HCT116 (cell line): ENCODE results near the gene HOXD8. TPM values are rescaled to one million over a fixed set of nuclear protein-coding genes. Genes with fewer than 3 reads are reported as not detected.

Experiments
- ATAC-seq: fragments of 200-7000 bp; cut with Tn5 transposase; 2 replicates; pipeline ENCODE4 v1.9.1; 2020; ENCODE audit warnings: mild to moderate bottlenecking, moderate library complexity
- BruUV-seq: library from RNA; stranded (reverse); fragments of 400-500 nt; replicated peaks from 2 replicates; lab custom pipeline; 2021; lab: Mats Ljungman, UMichigan
- CTCF ChIA-PET: fragments of 300-600 bp; sonication (Branson Sonifier 250); formaldehyde crosslinking; loops from one replicate; lab custom pipeline; 2021; ENCODE audit warnings: antibody characterized with exemption; lab: Charles Lee
- POLR2A ChIA-PET: fragments of 300-600, 350-600 bp; sonication (Branson Sonifier 250); formaldehyde crosslinking; loops from one replicate; lab custom pipeline; 2021; ENCODE audit warnings: antibody characterized with exemption; lab: Charles Lee
- RAD21 ChIA-PET, 2 experiments: fragments of 300-600 bp; sonication (Branson Sonifier 250); formaldehyde crosslinking; loops; one replicate each; lab custom pipeline; 2023; ENCODE audit warnings: low total read pairs in 2 of 2; ENCODE audit not compliant: uncharacterized antibody in 2 of 2, unreplicated experiment in 2 of 2, low non-redundant PET in 1 of 2; lab: Charles Lee
- DNase-seq: peaks from one replicate; pipeline ENCODE4 v3.0.0-alpha.2; 2010; ENCODE audit warnings: low read depth, low spot score
- H2AFZ ChIP-seq: fragments of 200-600 bp; shearing (Covaris generic), sonication (generic); 2 replicates; pipeline ENCODE4 v1.6.1; 2017; ENCODE audit warnings: low read depth, mixed run types, mixed read lengths, antibody characterized with exemption, low read length; ENCODE audit not compliant: poor library complexity, severe bottlenecking
- H3K27ac ChIP-seq: 2 replicates; pipeline ENCODE4 v1.5.1; 2012; ENCODE audit warnings: low read depth, low read length
- H3K27me3 ChIP-seq: fragments of 200-600 bp; sonication (generic); 2 replicates; pipeline ENCODE4 v1.6.1; 2016; ENCODE audit warnings: mixed run types, low read length, mixed read lengths; ENCODE audit not compliant: insufficient read depth
- H3K36me3 ChIP-seq, 2 experiments: fragments of 200-500 bp in 1 of 2; fragments of 200-600 bp in 1 of 2; sonication (Bioruptor generic) in 1 of 2; sonication (generic) in 1 of 2; 2 replicates each; pipeline versions ENCODE4 v1.5.1 to v1.6.1; 2014 to 2016; ENCODE audit warnings: low read length in 2 of 2, inconsistent platforms in 1 of 2, mixed read lengths in 1 of 2, mixed run types in 1 of 2; ENCODE audit not compliant: insufficient read depth in 2 of 2, control insufficient read depth in 1 of 2
- H3K4me1 ChIP-seq, 2 experiments: fragments of 200-600 bp in 1 of 2; sonication (generic) in 1 of 2; 2 replicates each; pipeline versions ENCODE4 v1.5.1 to v1.6.1; 2012 to 2017; ENCODE audit warnings: low read length in 2 of 2, inconsistent platforms in 1 of 2, mild to moderate bottlenecking in 1 of 2, mixed read lengths in 1 of 2, mixed run types in 1 of 2, moderate library complexity in 1 of 2; ENCODE audit not compliant: insufficient read depth in 2 of 2, control insufficient read depth in 1 of 2
- H3K4me2 ChIP-seq: fragments of 200-600 bp; sonication (generic); 2 replicates; pipeline ENCODE4 v1.6.1; 2017; ENCODE audit warnings: mixed run types, low read length, mixed read lengths
- H3K4me3 ChIP-seq, 2 experiments: fragments of 200-600 bp in 1 of 2; sonication (generic) in 1 of 2; replicated peaks in 1 of 2; 2 replicates each; pipeline ENCODE4 v1.5.1; 2011 to 2016; ENCODE audit warnings: low read length in 2 of 2, control low read depth in 1 of 2, low read depth in 1 of 2, mild to moderate bottlenecking in 1 of 2, mixed read lengths in 1 of 2, mixed run types in 1 of 2
- H3K79me2 ChIP-seq: fragments of 200-600 bp; sonication (generic); 2 replicates; pipeline ENCODE4 v1.6.1; 2017; ENCODE audit warnings: mild to moderate bottlenecking, mixed run types, low read length, moderate library complexity, mixed read lengths; ENCODE audit not compliant: insufficient read depth
- H3K9ac ChIP-seq: fragments of 200-600 bp; sonication (generic); 2 replicates; pipeline ENCODE4 v1.6.1; 2016; ENCODE audit warnings: low read length, mixed read lengths
- H3K9me2 ChIP-seq: fragments of 200-600 bp; sonication (generic), shearing (Covaris generic); 2 replicates; pipeline ENCODE4 v1.6.1; 2017; ENCODE audit warnings: mixed run types, mild to moderate bottlenecking, moderate library complexity; ENCODE audit not compliant: insufficient read depth
- H3K9me3 ChIP-seq, 2 experiments: fragments of 200-500 bp in 1 of 2; fragments of 200-600 bp in 1 of 2; sonication (Bioruptor generic) in 1 of 2; sonication (generic) in 1 of 2; 2 replicates each; pipeline ENCODE4 v1.6.1; 2014 to 2017; ENCODE audit warnings: low read length in 2 of 2, mixed read lengths in 2 of 2, inconsistent platforms in 1 of 2, low read depth in 1 of 2, mild to moderate bottlenecking in 1 of 2, mixed run types in 1 of 2, moderate library complexity in 1 of 2; ENCODE audit not compliant: control insufficient read depth in 1 of 2, insufficient read depth in 1 of 2
- H4K20me1 ChIP-seq: fragments of 200-600 bp; sonication (generic), shearing (Covaris generic); 2 replicates; pipeline ENCODE4 v1.6.1; 2017; ENCODE audit warnings: mixed run types, mild to moderate bottlenecking, moderate library complexity; ENCODE audit not compliant: insufficient read depth
- CBX3 ChIP-seq: IDR thresholded peaks from 2 replicates; pipeline ENCODE4 v1.6.1; 2012; ENCODE audit warnings: low read depth
- EGR1 ChIP-seq: IDR thresholded peaks from 2 replicates; pipeline ENCODE4 v1.6.1; 2012; ENCODE audit warnings: low read depth
- EZH2 ChIP-seq: fragments of 200-600 bp; sonication (generic); IDR thresholded peaks from 2 replicates; pipeline ENCODE4 v1.6.1; 2017; ENCODE audit warnings: antibody characterized with exemption, mixed run types
- FOSL1 ChIP-seq: IDR thresholded peaks from 2 replicates; pipeline ENCODE4 v1.6.1; 2012; ENCODE audit warnings: low read depth
- POLR2A ChIP-seq: IDR thresholded peaks from 2 replicates; pipeline ENCODE4 v1.7.0; 2011; ENCODE audit warnings: borderline replicate concordance; ENCODE audit not compliant: insufficient read depth, insufficient read length; ENCODE audit errors: extremely low read depth
- POLR2AphosphoS5 ChIP-seq: IDR thresholded peaks from 2 replicates; pipeline ENCODE4 v1.6.1; 2011; ENCODE audit warnings: mild to moderate bottlenecking, low read depth, low read length, moderate library complexity
- SP1 ChIP-seq: IDR thresholded peaks from 2 replicates; pipeline ENCODE4 v1.6.1; 2012; ENCODE audit warnings: low read depth
- SRF ChIP-seq: IDR thresholded peaks from 2 replicates; pipeline ENCODE4 v1.6.1; 2012; ENCODE audit warnings: low read depth
- TCF7L2 ChIP-seq: IDR thresholded peaks from 2 replicates; pipeline ENCODE4 v1.7.0; 2011; ENCODE audit warnings: borderline replicate concordance, inconsistent platforms; ENCODE audit not compliant: insufficient read depth, insufficient read length; ENCODE audit errors: extremely low read depth
- YY1 ChIP-seq: IDR thresholded peaks from 2 replicates; pipeline ENCODE4 v1.6.1; 2011; ENCODE audit warnings: low read length, low read depth, moderate library complexity, mild to moderate bottlenecking; ENCODE audit not compliant: insufficient replicate concordance; ENCODE audit errors: extremely low read depth
- intact Hi-C: fragments of 100-400 bp; cut with micrococcal nuclease; formaldehyde crosslinking; loops from 2 replicates; pipeline ENCODE4 v1.10.0; 2022
- total RNA-seq: library from RNA; stranded (reverse); gene quantifications from one replicate; pipeline ENCODE4 v1.2.1, GENCODE V29; 2021; ENCODE audit not compliant: unreplicated experiment
- TF ChIP-seq, protein P1 (sequence below): IDR thresholded peaks from 2 replicates; pipeline ENCODE4 v1.6.1; 2012
- TF ChIP-seq, protein P2 (sequence below), 3 experiments: fragments of 200-600 bp in 1 of 3; sonication (generic) in 1 of 3; IDR thresholded peaks in 2 of 3; conservative IDR thresholded peaks in 1 of 3; 2 replicates each; pipeline ENCODE4 v1.5.1; 2012 to 2017; ENCODE audit warnings: low read depth in 2 of 3, low read length in 2 of 3, antibody characterized with exemption in 1 of 3, borderline replicate concordance in 1 of 3, control low read depth in 1 of 3, mild to moderate bottlenecking in 1 of 3, mixed read lengths in 1 of 3, mixed run types in 1 of 3, moderate library complexity in 1 of 3; ENCODE audit not compliant: insufficient read depth in 1 of 3
- TF ChIP-seq, protein P3 (sequence below): IDR thresholded peaks from 2 replicates; pipeline ENCODE4 v1.6.1; 2012

The HOXD8 gene
- total RNA-seq, 1 experiment from 2014 or later = 6.0 TPM

DNA sequence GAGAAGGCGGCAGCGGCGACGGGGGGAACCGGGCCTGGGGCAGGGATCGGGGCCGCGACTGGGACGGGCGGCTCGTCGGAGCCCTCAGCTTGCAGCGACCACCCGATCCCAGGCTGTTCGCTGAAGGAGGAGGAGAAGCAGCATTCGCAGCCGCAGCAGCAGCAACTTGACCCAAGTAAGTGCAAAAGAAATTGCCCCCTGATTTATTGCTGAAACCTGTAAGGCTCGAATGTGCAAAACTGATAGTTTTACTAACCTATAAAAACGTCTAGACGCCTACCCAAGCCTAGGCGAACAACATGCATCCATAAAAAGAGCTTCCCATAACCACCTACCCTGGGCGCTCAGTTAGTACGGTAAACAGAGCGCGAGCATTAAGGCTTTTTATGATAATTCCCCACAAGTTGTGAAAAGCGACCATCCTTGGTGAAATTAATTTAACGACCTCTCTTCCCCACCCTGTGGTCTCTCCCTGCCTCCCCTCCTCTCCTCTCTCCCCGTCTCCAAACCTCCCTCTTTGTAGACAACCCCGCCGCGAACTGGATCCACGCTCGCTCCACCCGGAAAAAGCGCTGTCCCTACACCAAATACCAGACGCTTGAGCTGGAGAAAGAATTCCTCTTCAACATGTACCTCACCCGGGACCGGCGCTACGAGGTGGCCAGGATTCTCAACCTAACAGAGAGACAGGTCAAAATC is 5.9 kb upstream of the HOXD8 start:
- Histone ChIP-seq H3K4me1 (peaks cover 0 to 5% of the 10 kb centered on the region in 2 experiments; a peak in 1 of 4 replicates), H3K4me3 (no peak overlapping the region), H3K27ac (no peak overlapping the region), H3K36me3 (no peaks in the 10 kb centered on the region), H3K79me2 (no peaks in the 10 kb centered on the region), H3K4me2 (no peak overlapping the region), H3K9me2 (no peaks in the 10 kb centered on the region), H3K27me3 (no peaks in the 10 kb centered on the region), H3K9me3 (no peaks in the 10 kb centered on the region), H3K9ac (no peak overlapping the region), H2AFZ (no peak overlapping the region), H4K20me1 (no peaks in the 10 kb centered on the region)
- BruUV-seq = no TSS peak
- RAD21 ChIA-PET = no interaction called here
- ATAC-seq = no peak
- intact Hi-C loops = no loop called here
- DNase-seq = no peak
- POLR2A ChIA-PET = no interaction called here
- CTCF ChIA-PET = no interaction called here
- TF ChIP-seq FOSL1 = no peak
- TF ChIP-seq POLR2A = no peak
- TF ChIP-seq POLR2AphosphoS5 = no peak
- TF ChIP-seq SP1 = no peak
- no peak for TF ChIP-seq TCF7L2

DNA sequence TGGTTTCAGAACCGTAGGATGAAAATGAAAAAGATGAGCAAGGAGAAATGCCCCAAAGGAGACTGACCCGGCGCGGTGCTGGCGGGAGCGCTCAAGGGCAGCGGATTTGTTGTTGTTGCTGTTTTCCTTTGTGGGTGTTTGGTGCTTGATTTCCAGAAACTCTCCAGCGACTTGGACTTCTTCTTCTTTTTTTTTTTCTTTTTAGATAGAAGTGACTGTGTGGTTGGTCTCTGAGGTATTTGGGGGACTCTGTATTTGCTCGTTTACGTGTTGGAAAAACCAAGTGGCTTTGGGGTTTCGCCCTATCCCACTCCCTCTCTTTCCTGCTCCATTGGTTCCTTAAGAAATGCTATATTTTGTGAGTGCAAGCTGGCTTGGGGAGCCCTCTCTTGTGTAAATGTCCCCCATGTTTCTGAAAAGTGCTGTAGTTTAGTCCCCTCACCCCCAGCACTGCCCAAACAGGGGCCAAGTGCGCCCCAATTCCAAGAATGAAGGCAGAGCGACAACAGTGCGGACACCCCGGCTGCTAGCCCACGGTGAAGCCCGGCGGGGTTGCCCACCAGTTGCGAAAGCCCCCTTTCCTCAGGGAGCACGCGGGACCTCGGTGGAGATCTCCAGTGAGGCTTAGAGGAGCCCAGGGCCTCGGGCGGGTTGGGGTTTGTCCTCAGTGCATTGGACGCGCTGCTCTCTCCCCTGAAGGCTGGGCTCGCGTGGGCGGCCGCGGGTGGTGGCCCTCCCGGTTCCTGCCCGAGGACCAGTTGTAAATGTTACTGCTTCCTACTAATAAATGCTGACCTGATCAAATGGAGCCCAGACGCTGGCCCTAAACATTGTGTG is 5.2 kb upstream of the HOXD8 start:
- Histone ChIP-seq H3K4me1 (peaks cover 0 to 5% of the 10 kb centered on the region in 2 experiments; a peak in 2 of 4 replicates), H3K4me3 (no peak overlapping the region), H3K9me3 (no peaks in the 10 kb centered on the region), H3K36me3 (no peaks in the 10 kb centered on the region), H3K9ac (no peak overlapping the region), H4K20me1 (no peaks in the 10 kb centered on the region), H3K27ac (no peak overlapping the region), H2AFZ (no peak overlapping the region), H3K4me2 (no peak overlapping the region), H3K79me2 (no peaks in the 10 kb centered on the region), H3K27me3 (no peaks in the 10 kb centered on the region), H3K9me2 (no peaks in the 10 kb centered on the region)
- CTCF ChIA-PET = no interaction called here
- intact Hi-C loops = no loop called here
- RAD21 ChIA-PET = no interaction called here
- no TSS peak for BruUV-seq
- DNase-seq = no peak
- no peak for ATAC-seq
- POLR2A ChIA-PET = no interaction called here
- TF ChIP-seq, protein P1, sequence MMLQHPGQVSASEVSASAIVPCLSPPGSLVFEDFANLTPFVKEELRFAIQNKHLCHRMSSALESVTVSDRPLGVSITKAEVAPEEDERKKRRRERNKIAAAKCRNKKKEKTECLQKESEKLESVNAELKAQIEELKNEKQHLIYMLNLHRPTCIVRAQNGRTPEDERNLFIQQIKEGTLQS = no peak
- no peak for TF ChIP-seq EZH2
- TF ChIP-seq SP1 = no peak
- no peak for TF ChIP-seq EGR1
- no peak for TF ChIP-seq SRF
- TF ChIP-seq, protein P2, sequence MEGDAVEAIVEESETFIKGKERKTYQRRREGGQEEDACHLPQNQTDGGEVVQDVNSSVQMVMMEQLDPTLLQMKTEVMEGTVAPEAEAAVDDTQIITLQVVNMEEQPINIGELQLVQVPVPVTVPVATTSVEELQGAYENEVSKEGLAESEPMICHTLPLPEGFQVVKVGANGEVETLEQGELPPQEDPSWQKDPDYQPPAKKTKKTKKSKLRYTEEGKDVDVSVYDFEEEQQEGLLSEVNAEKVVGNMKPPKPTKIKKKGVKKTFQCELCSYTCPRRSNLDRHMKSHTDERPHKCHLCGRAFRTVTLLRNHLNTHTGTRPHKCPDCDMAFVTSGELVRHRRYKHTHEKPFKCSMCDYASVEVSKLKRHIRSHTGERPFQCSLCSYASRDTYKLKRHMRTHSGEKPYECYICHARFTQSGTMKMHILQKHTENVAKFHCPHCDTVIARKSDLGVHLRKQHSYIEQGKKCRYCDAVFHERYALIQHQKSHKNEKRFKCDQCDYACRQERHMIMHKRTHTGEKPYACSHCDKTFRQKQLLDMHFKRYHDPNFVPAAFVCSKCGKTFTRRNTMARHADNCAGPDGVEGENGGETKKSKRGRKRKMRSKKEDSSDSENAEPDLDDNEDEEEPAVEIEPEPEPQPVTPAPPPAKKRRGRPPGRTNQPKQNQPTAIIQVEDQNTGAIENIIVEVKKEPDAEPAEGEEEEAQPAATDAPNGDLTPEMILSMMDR (IDR thresholded peaks at IDR 0.05 in 2 of 3, conservative IDR thresholded peaks at IDR 0.05 in 1 of 3; ENCODE audit: borderline replicate concordance in 1 of 3, insufficient read depth in 1 of 3, low read depth in 2 of 3, low read length in 2 of 3) = no peak
- TF ChIP-seq, protein P3, sequence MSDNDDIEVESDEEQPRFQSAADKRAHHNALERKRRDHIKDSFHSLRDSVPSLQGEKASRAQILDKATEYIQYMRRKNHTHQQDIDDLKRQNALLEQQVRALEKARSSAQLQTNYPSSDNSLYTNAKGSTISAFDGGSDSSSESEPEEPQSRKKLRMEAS = no peak
- TF ChIP-seq POLR2AphosphoS5 = no peak
- no peak for TF ChIP-seq YY1
- no peak for TF ChIP-seq FOSL1
- TF ChIP-seq CBX3 = no peak
- TF ChIP-seq TCF7L2 = no peak
